Upper lobe of right lung (tissue), 1 donor: Measurements from ENCODE around the gene FHIT. TPM values are rescaled to one million over a fixed set of nuclear protein-coding genes. Genes with fewer than 3 reads are reported as not detected.
"Not testable (repeated sequence)": the region's sequence is repeated elsewhere in the genome, so short reads cannot be mapped to it uniquely, and the experiment has no call there.

ENCODE experiments used
- ATAC-seq: fragments of 200-7000 bp; cut with Tn5 transposase; one replicate; pipeline ENCODE4 v1.9.1; 2020; ENCODE audit warnings: mild to moderate bottlenecking, moderate library complexity
- DNase-seq: peaks from one replicate; pipeline ENCODE4 v3.0.0-alpha.2; 2020
- H3K27ac ChIP-seq: fragments of 200-600 bp; one replicate; pipeline ENCODE4 v1.8.0; 2022
- H3K27me3 ChIP-seq: fragments of 200-600 bp; one replicate; pipeline ENCODE4 v1.8.0; 2022; ENCODE audit warnings: mild to moderate bottlenecking
- H3K36me3 ChIP-seq: fragments of 200-600 bp; one replicate; pipeline ENCODE4 v1.8.0; 2022
- H3K4me1 ChIP-seq: fragments of 200-600 bp; one replicate; pipeline ENCODE4 v1.8.0; 2022
- H3K4me3 ChIP-seq: fragments of 200-600 bp; one replicate; pipeline ENCODE4 v1.8.0; 2022; ENCODE audit warnings: mild to moderate bottlenecking
- H3K9me3 ChIP-seq: fragments of 200-600 bp; one replicate; pipeline ENCODE4 v1.8.0; 2022
- intact Hi-C: fragments of 100-400 bp; cut with DNase I; formaldehyde crosslinking; loops from one replicate; pipeline ENCODE4 v1.11.0; 2022
- total RNA-seq: library from RNA; stranded (reverse); fragmentation: NEBNext Ultra II Directional; extraction: Animal tissue kit (Norgen Biotek cat#: 25700); gene quantifications from one replicate; pipeline ENCODE4 v1.2.1, GENCODE V29; 2021
- TF ChIP-seq, protein P1 (sequence below): fragments of 200-600 bp; IDR thresholded peaks from one replicate; pipeline ENCODE4 v1.8.0; 2022; ENCODE audit warnings: antibody characterized with exemption
- donor health status: DM: no; HTN: yes; CAD: no; lungs with severe emphysema.

FHIT gene
- total RNA-seq, 1 donor from 2014 or later = 9.6 TPM

DNA sequence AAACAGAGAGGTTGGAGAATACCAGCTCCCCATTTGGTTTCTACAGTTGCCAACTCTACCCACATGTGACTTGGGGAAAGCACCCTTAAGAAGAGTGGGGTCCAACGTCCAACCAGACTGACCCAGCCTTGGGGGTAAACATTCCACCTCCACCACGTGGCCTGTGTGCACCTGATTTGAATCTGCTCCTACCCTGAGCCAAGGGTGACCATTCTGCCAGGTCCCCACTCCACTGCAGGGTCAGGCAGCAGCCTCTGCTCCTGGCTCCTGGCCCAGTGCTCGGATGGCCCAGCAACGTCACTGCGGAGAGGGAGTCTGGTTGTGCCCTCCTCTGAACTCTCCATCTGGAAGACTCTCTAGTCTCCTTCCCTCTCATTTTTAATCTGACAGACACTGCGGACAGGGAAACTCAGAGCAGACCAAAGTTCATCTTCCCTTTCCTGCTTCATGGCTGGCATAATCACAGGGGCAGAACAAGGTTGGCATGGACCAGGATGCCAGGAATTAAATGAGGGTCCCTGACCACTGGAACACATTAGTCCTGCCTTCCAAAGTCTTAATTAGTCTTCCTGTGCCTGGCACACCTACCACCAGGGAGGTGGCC lies 29.4 kb downstream of the FHIT start:
- no peaks in the 10 kb centered on the region for H3K4me1 ChIP-seq

DNA sequence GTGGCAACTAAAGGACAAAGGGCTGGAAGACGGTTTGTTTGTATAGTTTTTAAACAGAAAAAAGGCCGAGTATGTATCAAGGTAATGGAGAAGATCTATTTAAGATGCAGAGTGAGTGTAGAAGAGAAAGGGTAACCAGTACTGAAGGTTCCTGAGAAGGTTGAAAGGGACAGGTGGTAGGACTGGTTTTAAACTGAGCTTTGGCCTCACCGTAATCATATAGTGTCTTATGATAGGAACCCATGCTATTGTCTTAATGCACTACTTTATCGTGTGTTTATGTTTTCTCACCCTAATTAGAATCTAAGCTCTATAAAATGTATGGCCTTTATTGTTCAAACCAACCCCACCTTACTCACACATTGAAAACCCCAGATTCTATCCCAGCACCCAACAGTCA lies 32.7 kb downstream of the FHIT start:
- Histone ChIP-seq H3K4me3 (no peak overlapping the region), H3K9me3 (no peaks in the 10 kb centered on the region), H3K36me3 (no peaks in the 10 kb centered on the region), H3K27me3 (no peaks in the 10 kb centered on the region), H3K27ac (no peak overlapping the region), H3K4me1 (no peaks in the 10 kb centered on the region)
- TF ChIP-seq, protein P1, sequence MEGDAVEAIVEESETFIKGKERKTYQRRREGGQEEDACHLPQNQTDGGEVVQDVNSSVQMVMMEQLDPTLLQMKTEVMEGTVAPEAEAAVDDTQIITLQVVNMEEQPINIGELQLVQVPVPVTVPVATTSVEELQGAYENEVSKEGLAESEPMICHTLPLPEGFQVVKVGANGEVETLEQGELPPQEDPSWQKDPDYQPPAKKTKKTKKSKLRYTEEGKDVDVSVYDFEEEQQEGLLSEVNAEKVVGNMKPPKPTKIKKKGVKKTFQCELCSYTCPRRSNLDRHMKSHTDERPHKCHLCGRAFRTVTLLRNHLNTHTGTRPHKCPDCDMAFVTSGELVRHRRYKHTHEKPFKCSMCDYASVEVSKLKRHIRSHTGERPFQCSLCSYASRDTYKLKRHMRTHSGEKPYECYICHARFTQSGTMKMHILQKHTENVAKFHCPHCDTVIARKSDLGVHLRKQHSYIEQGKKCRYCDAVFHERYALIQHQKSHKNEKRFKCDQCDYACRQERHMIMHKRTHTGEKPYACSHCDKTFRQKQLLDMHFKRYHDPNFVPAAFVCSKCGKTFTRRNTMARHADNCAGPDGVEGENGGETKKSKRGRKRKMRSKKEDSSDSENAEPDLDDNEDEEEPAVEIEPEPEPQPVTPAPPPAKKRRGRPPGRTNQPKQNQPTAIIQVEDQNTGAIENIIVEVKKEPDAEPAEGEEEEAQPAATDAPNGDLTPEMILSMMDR = no peak
- no peak for ATAC-seq
- no peak for DNase-seq
- intact Hi-C loops = no loop called here

More for the DNA sequence above, 29.4 kb downstream of the FHIT start:
- DNase-seq (no peak), ATAC-seq (no peak)
- no peaks in the 10 kb centered on the region for H3K36me3 ChIP-seq
- H3K27me3 ChIP-seq = no peaks in the 10 kb centered on the region
- H3K27ac ChIP-seq = no peak overlapping the region
- TF ChIP-seq, protein P1 = no peak
- no peaks in the 10 kb centered on the region for H3K9me3 ChIP-seq
- H3K4me3 ChIP-seq = no peak overlapping the region
- intact Hi-C loops = no loop called here

DNA sequence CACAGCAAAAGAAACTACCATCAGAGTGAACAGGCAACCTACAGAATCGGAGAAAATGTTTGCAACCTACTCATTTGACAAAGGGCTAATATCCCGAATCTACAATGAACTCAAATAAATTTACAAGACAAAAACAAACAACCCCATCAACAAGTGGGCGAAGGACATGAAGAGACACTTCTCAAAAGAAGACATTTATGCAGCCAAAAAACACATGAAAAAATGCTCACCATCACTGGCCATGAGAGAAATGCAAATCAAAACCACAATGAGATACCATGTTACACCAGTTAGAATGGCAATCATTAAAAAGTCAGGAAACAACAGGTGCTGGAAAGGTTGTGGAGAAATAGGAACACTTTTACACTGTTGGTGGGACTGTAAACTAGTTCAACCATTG lies 35.1 kb downstream of the FHIT start:
- H3K36me3 ChIP-seq, H3K4me1 ChIP-seq, ATAC-seq, H3K27ac ChIP-seq, H3K4me3 ChIP-seq, DNase-seq, intact Hi-C loops, H3K27me3 ChIP-seq, H3K9me3 ChIP-seq: not testable (repeated sequence)

DNA sequence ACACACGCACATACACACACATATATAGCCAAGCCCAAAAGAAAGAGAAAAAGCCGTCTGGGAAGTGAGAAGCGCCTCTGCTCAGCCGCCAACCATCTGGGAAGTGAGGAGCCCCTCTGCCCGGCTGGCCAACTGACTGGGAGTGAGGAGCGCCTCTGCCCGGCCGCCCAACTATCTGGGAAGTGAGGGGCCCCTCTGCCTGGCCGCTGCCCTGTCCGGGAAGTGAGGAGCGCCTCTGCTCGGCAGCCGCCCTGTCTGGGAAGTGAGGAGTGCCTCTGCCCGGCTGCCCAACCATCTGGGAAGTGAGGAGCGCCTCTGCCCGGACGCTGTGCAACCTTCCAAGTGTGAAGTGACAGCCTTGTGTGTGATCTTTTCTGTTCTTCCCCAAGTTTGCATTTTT lies 49.2 kb downstream of the FHIT start:
- TF ChIP-seq, protein P1 = no peak
- Histone ChIP-seq H3K36me3 (no peaks in the 10 kb centered on the region), H3K4me3 (no peak overlapping the region), H3K27ac (no peak overlapping the region), H3K27me3 (no peaks in the 10 kb centered on the region), H3K4me1 (no peaks in the 10 kb centered on the region), H3K9me3 (no peaks in the 10 kb centered on the region)
- intact Hi-C loops = no loop called here
- DNase-seq (no peak), ATAC-seq (no peak)

DNA sequence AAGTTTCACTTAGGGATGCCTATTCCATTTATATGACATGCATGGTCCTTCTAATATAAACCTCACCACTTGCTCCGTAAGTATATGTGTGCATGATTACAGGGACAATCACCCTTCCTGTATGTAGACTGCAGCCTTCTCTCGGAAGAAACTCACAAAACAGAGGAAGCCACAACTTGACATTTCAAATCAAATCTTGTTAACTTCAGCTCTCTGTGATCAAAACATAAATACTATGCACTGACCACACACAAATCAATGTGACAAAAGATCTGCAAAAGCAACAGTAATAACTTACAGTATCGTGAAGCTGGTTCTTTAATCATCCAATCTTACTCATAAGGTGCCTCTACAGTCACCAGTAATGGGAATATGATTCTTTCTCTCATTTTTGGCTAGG lies 50.2 kb downstream of the FHIT start:
- ATAC-seq (no peak), DNase-seq (no peak)
- no peaks in the 10 kb centered on the region for H3K36me3 ChIP-seq
- no peaks in the 10 kb centered on the region for H3K9me3 ChIP-seq
- H3K4me1 ChIP-seq = no peaks in the 10 kb centered on the region
- no peak overlapping the region for H3K4me3 ChIP-seq
- TF ChIP-seq, protein P1 = no peak
- H3K27ac ChIP-seq = no peak overlapping the region
- no peaks in the 10 kb centered on the region for H3K27me3 ChIP-seq
- intact Hi-C loops = no loop called here

DNA sequence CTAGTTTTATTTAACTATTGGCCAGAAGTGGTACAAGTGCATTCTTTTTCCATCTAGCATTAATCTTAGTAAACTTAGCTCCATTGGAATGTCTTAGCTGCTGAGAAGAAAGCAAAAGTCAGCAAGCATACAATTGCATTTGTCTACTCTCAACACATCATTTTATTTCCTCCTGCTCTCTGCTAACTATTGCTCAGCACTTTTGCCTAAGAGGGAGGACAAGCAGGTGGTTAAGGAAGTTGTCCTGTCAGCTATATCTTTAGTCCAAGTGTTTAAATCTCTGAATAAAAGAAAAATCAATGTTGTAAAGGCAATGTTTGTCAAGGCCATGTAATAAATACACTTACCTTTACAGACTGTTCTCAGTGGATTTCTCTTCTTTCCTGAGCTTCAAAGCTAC lies 51.0 kb downstream of the FHIT start:
- Histone ChIP-seq H3K27me3 (no peaks in the 10 kb centered on the region), H3K4me1 (no peaks in the 10 kb centered on the region), H3K36me3 (no peaks in the 10 kb centered on the region), H3K27ac (no peak overlapping the region), H3K4me3 (no peak overlapping the region), H3K9me3 (no peaks in the 10 kb centered on the region)
- DNase-seq = no peak
- TF ChIP-seq, protein P1 = no peak
- ATAC-seq = peak; percentile 23
- intact Hi-C loops = no loop called here
